Liver (tissue), 9 donors: ENCODE data around the gene OR7D2. TPM values are rescaled to one million over a fixed set of nuclear protein-coding genes. Genes with fewer than 3 reads are reported as not detected.

Experiments used
- DNase-seq: peaks from one replicate; pipeline ENCODE4 v3.0.0-alpha.2; 2017; ENCODE audit warnings: low spot score
- H3K27ac ChIP-seq, 2 donors: one replicate each; pipeline ENCODE4 v1.7.0; 2013; ENCODE audit warnings: inconsistent platforms in 2 of 2, low read length in 2 of 2, control low read depth in 1 of 2, low read depth in 1 of 2, mild to moderate bottlenecking in 1 of 2
- H3K27me3 ChIP-seq, 4 donors: one replicate each; pipeline versions ENCODE4 v1.6.1 to v1.7.0; 2013; ENCODE audit warnings: low read length in 3 of 4, inconsistent platforms in 1 of 4, mild to moderate bottlenecking in 1 of 4, moderate library complexity in 1 of 4; ENCODE audit not compliant: control insufficient read depth in 4 of 4, insufficient read depth in 4 of 4
- H3K36me3 ChIP-seq, 4 donors: one replicate each; pipeline versions ENCODE4 v1.6.1 to v1.7.0; 2013; ENCODE audit warnings: low read length in 3 of 4, mild to moderate bottlenecking in 3 of 4, low read depth in 1 of 4, moderate library complexity in 1 of 4; ENCODE audit not compliant: control insufficient read depth in 4 of 4, insufficient read depth in 3 of 4
- H3K4me1 ChIP-seq, 4 donors: one replicate each; pipeline versions ENCODE4 v1.6.1 to v1.7.0; 2013; ENCODE audit warnings: low read length in 3 of 4, mild to moderate bottlenecking in 3 of 4, moderate library complexity in 1 of 4; ENCODE audit not compliant: control insufficient read depth in 4 of 4, insufficient read depth in 4 of 4
- H3K4me3 ChIP-seq, 3 donors: one replicate each; pipeline versions ENCODE4 v1.6.1 to v1.7.0; 2013; ENCODE audit warnings: low read length in 3 of 3, control low read depth in 1 of 3, low read depth in 1 of 3, mild to moderate bottlenecking in 1 of 3
- H3K9ac ChIP-seq, 2 donors: one replicate each; pipeline ENCODE4 v1.7.0; 2013; ENCODE audit warnings: low read length in 2 of 2, mild to moderate bottlenecking in 2 of 2, moderate library complexity in 2 of 2, control low read depth in 1 of 2, low read depth in 1 of 2
- H3K9me3 ChIP-seq, 4 donors: one replicate each; pipeline versions ENCODE4 v1.6.1 to v1.7.0; 2013; ENCODE audit warnings: low read length in 3 of 4; ENCODE audit not compliant: control insufficient read depth in 4 of 4
- ATF3 ChIP-seq: IDR thresholded peaks from 2 replicates; pipeline ENCODE4 v1.6.1; 2016; ENCODE audit warnings: antibody characterized with exemption
- CTCF ChIP-seq: fragments of 150-350 bp; IDR thresholded peaks from 2 replicates; pipeline ENCODE4 v1.5.1; 2017; ENCODE audit warnings: improper control_type of control experiment, low read depth, low read length; ENCODE audit not compliant: missing input control
- EGR1 ChIP-seq, 2 donors: IDR thresholded peaks; 2 replicates each; pipeline ENCODE4 v1.6.1; 2016 to 2018; ENCODE audit warnings: antibody characterized with exemption in 2 of 2, low read depth in 2 of 2
- FOXA2 ChIP-seq: IDR thresholded peaks from 2 replicates; pipeline ENCODE4 v1.6.1; 2016; ENCODE audit warnings: antibody characterized with exemption
- GABPA ChIP-seq, 2 donors: IDR thresholded peaks in 1 of 2; conservative IDR thresholded peaks in 1 of 2; 2 replicates each; pipeline ENCODE4 v1.6.1; 2016; ENCODE audit warnings: antibody characterized with exemption in 2 of 2, mild to moderate bottlenecking in 1 of 2, moderate library complexity in 1 of 2
- HNF4A ChIP-seq, 2 donors: conservative IDR thresholded peaks; 2 replicates each; pipeline ENCODE4 v1.6.1; 2016; ENCODE audit warnings: antibody characterized with exemption in 2 of 2, mild to moderate bottlenecking in 2 of 2
- JUND ChIP-seq, 2 donors: IDR thresholded peaks; 2 replicates each; pipeline ENCODE4 v1.6.1; 2016; ENCODE audit warnings: antibody characterized with exemption in 2 of 2
- MAX ChIP-seq: IDR thresholded peaks from 2 replicates; pipeline ENCODE4 v1.6.1; 2016; ENCODE audit warnings: antibody characterized with exemption
- NR2F2 ChIP-seq: IDR thresholded peaks from 2 replicates; pipeline ENCODE4 v1.6.1; 2016; ENCODE audit warnings: antibody characterized with exemption
- RAD21 ChIP-seq, 2 donors: IDR thresholded peaks; 2 replicates each; pipeline ENCODE4 v1.6.1; 2016; ENCODE audit warnings: antibody characterized with exemption in 2 of 2, mild to moderate bottlenecking in 2 of 2
- REST ChIP-seq: IDR thresholded peaks from 2 replicates; pipeline ENCODE4 v1.6.1; 2016; ENCODE audit warnings: antibody characterized with exemption, mild to moderate bottlenecking
- RXRA ChIP-seq, 2 donors: IDR thresholded peaks; 2 replicates each; pipeline ENCODE4 v1.6.1; 2017 to 2018; ENCODE audit warnings: antibody characterized with exemption in 2 of 2, mild to moderate bottlenecking in 1 of 2
- SP1 ChIP-seq: IDR thresholded peaks from 2 replicates; pipeline ENCODE4 v1.6.1; 2018; ENCODE audit warnings: antibody characterized with exemption, mild to moderate bottlenecking
- TAF1 ChIP-seq: conservative IDR thresholded peaks from 2 replicates; pipeline ENCODE4 v1.6.1; 2016; ENCODE audit warnings: antibody characterized with exemption, mild to moderate bottlenecking
- YY1 ChIP-seq: IDR thresholded peaks from 2 replicates; pipeline ENCODE4 v1.6.1; 2016; ENCODE audit warnings: antibody characterized with exemption, mild to moderate bottlenecking
- ZBTB33 ChIP-seq: IDR thresholded peaks from 2 replicates; pipeline ENCODE4 v1.6.1; 2016; ENCODE audit warnings: antibody characterized with exemption
- WGBS: extraction: QIAGEN DNeasy Blood & Tissue Kit; methylation state at CpG from one replicate; pipeline ENCODE4 v1.1.7; 2013; 5-methylcytosine and 5-hydroxymethylcytosine counted together
- polyA plus RNA-seq, 2 donors: library from polyadenylated mRNA; stranded (reverse) in 1 of 2; unstranded in 1 of 2; fragments of 200-250 nt in 1 of 2; fragments of >200 nt in 1 of 2; fragmentation: Nextera tagmentation in 1 of 2; extraction: Ambion mirVana in 1 of 2; gene quantifications; one replicate each; pipeline versions ENCODE4 v1.2.1 to v1.2.3, GENCODE V29; 2013 to 2015
- total RNA-seq, 2 donors: library from RNA; depleted of rRNA; stranded (reverse); fragments of >200 nt; gene quantifications; one replicate each; pipeline ENCODE4 v1.2.3, GENCODE V29; 2014
- donor health status: healthy.
- donor health status: healthy.
- donor health status: healthy.
- donor health status: healthy.
- donor health status: healthy.

OR7D2 gene
- total and polyA plus RNA-seq, 4 donors: 0.06 to 0.18 TPM; not detected in 2

GRCh38 chr19:9132422-9132821 is 46.4 kb upstream of the OR7D2 start:
- H3K36me3 ChIP-seq: no peaks in the 10 kb centered on the region
- peaks cover 0 to 1% (median 0%) of the 10 kb centered on the region in 4 donors for H3K4me1 ChIP-seq
- DNase-seq: no peak
- H3K9me3 ChIP-seq: no peaks in the 10 kb centered on the region
- H3K4me3 ChIP-seq: no peak overlapping the region
- H3K27ac ChIP-seq: no peak overlapping the region
- TF ChIP-seq JUND (IDR thresholded peaks at IDR 0.05) (no peak), RAD21 (IDR thresholded peaks at IDR 0.05) (no peak), HNF4A (conservative IDR thresholded peaks at IDR 0.05) (no peak), REST (no peak), EGR1 (IDR thresholded peaks at IDR 0.05; ENCODE audit: low read depth in 2 of 2) (no peak), YY1 (no peak), CTCF (no peak), TAF1 (no peak), SP1 (no peak)
- H3K27me3 ChIP-seq: peaks cover 0 to 3% (median 0%) of the 10 kb centered on the region in 4 donors
- H3K9ac ChIP-seq: no peak overlapping the region
- 61% methylated on average over 5 of the region's 5 CpGs for WGBS

GRCh38 chr19:9139609-9140158 is 39.1 kb upstream of the OR7D2 start:
- peak overlapping the region; percentile 90 to 94 for H3K27ac ChIP-seq
- no peaks in the 10 kb centered on the region for H3K27me3 ChIP-seq
- peaks cover 0 to 18% (median 15%) of the 10 kb centered on the region in 4 donors for H3K4me1 ChIP-seq
- H3K9ac ChIP-seq: peak overlapping the region; percentile 49 to 71
- peaks cover 0 to 2% (median 0%) of the 10 kb centered on the region in 4 donors for H3K36me3 ChIP-seq
- DNase-seq: no peak
- H3K4me3 ChIP-seq: peak overlapping the region; percentile 86 to 100 (median 100)
- WGBS: 35% methylated on average over 8 of the region's 8 CpGs
- TF ChIP-seq HNF4A (conservative IDR thresholded peaks at IDR 0.05): no peak
- TF ChIP-seq YY1: no peak
- TF ChIP-seq CTCF: no peak
- TF ChIP-seq MAX: no peak
- no peak for TF ChIP-seq RAD21 (IDR thresholded peaks at IDR 0.05)
- TF ChIP-seq REST: no peak
- no peak for TF ChIP-seq ZBTB33
- TF ChIP-seq JUND (IDR thresholded peaks at IDR 0.05): no peak
- TF ChIP-seq NR2F2: no peak
- no peak for TF ChIP-seq FOXA2
- no peak for TF ChIP-seq ATF3
- TF ChIP-seq SP1: no peak
- no peak for TF ChIP-seq GABPA (IDR thresholded peaks at IDR 0.05 in 1 of 2, conservative IDR thresholded peaks at IDR 0.05 in 1 of 2)
- TF ChIP-seq RXRA (IDR thresholded peaks at IDR 0.05): no peak
- H3K9me3 ChIP-seq: peaks cover 0 to 7% (median 0%) of the 10 kb centered on the region in 4 donors
